ENCODE measurements around the gene WASHC2A.
A peak's percentile ranks its signal among the peaks of the same experiment; 100 is the strongest.
"Not testable (repeated sequence)": the region's sequence is repeated elsewhere in the genome, so short reads cannot be mapped to it uniquely, and the experiment has no call there.

GRCh38 chr10:50101139-50101582, 33.4 kb downstream of the WASHC2A start:
- not testable (repeated sequence) for TF ChIP-seq POLR2AphosphoS5 (IDR thresholded peaks at IDR 0.05; ENCODE audit: low read depth, low read length); RFX5 (IDR thresholded peaks at IDR 0.05; ENCODE audit: low read depth, low read length); HNRNPH1 (optimal IDR thresholded peaks at IDR 0.05; ENCODE audit: low read depth, low read length); EZH2 (conservative IDR thresholded peaks at IDR 0.05; ENCODE audit: low read depth, low read length); NR2C2 (CRISPR knock-in tag; IDR thresholded peaks at IDR 0.05; ENCODE audit: borderline replicate concordance); FOXA1 (IDR thresholded peaks at IDR 0.05)
- TF ChIP-seq, protein P1, sequence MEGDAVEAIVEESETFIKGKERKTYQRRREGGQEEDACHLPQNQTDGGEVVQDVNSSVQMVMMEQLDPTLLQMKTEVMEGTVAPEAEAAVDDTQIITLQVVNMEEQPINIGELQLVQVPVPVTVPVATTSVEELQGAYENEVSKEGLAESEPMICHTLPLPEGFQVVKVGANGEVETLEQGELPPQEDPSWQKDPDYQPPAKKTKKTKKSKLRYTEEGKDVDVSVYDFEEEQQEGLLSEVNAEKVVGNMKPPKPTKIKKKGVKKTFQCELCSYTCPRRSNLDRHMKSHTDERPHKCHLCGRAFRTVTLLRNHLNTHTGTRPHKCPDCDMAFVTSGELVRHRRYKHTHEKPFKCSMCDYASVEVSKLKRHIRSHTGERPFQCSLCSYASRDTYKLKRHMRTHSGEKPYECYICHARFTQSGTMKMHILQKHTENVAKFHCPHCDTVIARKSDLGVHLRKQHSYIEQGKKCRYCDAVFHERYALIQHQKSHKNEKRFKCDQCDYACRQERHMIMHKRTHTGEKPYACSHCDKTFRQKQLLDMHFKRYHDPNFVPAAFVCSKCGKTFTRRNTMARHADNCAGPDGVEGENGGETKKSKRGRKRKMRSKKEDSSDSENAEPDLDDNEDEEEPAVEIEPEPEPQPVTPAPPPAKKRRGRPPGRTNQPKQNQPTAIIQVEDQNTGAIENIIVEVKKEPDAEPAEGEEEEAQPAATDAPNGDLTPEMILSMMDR (CRISPR knock-in tag; IDR thresholded peaks at IDR 0.05), result not testable (repeated sequence)
- TF ChIP-seq FOXA1 (CRISPR knock-in tag; IDR thresholded peaks at IDR 0.05), result 0 out of 2 replicates have a peak, but pooled peaks have one; percentile 9

All from HepG2 (cell line).